Sigmoid colon (tissue), 4 donors: Measurements from ENCODE around the gene DNHD1.

ENCODE experiments used
- EP300 ChIP-seq, 4 donors: sonication (generic); formaldehyde crosslinking; IDR thresholded peaks; one replicate each; pipeline ENCODE4 v1.6.1; 2017; ENCODE audit warnings: antibody characterized with exemption in 4 of 4
- POLR2A ChIP-seq, 2 donors: fragments of 450-650 bp; IDR thresholded peaks; one replicate each; pipeline ENCODE4 v1.6.1; 2016; ENCODE audit warnings: antibody characterized with exemption in 2 of 2, mild to moderate bottlenecking in 2 of 2, moderate library complexity in 2 of 2
- POLR2AphosphoS5 ChIP-seq, 4 donors: sonication (generic); formaldehyde crosslinking; IDR thresholded peaks; one replicate each; pipeline ENCODE4 v1.6.1; 2017; ENCODE audit warnings: antibody characterized with exemption in 4 of 4
- TF ChIP-seq, protein P1 (sequence below), 4 experiments: fragments of 450-650 bp in 3 of 4; fragments of 200-600 bp in 1 of 4; IDR thresholded peaks; one replicate each; pipeline ENCODE4 v1.5.1; 2016 to 2019; ENCODE audit warnings: antibody characterized with exemption in 4 of 4, mild to moderate bottlenecking in 3 of 4, moderate library complexity in 2 of 4

DNA sequence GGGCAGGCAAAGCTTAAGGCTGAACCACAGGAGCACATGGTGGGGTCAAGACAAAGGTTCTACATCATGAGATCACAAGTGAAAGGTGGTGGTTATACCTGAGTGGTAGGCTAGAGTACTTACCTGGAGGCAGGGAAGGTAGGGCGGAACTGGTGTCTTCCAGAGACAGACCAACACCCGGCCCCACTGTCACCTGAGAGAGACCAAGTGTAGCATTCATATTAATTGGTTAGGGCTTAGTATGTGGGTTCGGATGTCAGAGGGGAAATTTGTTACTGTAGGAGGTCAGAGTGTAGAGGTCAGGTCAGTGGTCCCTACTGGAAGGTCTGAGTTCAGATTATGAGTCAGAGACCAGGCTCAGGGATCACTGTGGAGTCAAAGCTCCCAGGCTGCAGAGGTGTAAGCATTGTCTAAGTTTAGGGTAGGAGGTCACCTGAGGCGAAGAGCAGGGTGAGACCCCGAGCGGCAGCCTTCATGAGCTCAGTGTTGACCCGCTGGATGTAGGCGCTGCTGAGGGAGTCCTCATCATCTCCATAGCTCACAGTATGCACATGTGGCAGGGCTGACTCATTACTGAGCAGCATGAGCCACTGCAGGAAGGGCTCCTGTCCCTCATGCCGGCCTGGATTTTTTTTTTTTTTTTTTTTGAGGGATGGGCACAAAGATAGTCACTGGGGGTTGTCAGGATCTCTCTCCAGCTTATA lies 119.0 kb downstream of the DNHD1 start:
- TF ChIP-seq, protein P1, sequence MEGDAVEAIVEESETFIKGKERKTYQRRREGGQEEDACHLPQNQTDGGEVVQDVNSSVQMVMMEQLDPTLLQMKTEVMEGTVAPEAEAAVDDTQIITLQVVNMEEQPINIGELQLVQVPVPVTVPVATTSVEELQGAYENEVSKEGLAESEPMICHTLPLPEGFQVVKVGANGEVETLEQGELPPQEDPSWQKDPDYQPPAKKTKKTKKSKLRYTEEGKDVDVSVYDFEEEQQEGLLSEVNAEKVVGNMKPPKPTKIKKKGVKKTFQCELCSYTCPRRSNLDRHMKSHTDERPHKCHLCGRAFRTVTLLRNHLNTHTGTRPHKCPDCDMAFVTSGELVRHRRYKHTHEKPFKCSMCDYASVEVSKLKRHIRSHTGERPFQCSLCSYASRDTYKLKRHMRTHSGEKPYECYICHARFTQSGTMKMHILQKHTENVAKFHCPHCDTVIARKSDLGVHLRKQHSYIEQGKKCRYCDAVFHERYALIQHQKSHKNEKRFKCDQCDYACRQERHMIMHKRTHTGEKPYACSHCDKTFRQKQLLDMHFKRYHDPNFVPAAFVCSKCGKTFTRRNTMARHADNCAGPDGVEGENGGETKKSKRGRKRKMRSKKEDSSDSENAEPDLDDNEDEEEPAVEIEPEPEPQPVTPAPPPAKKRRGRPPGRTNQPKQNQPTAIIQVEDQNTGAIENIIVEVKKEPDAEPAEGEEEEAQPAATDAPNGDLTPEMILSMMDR (IDR thresholded peaks at IDR 0.05) = no peak
- TF ChIP-seq POLR2A (IDR thresholded peaks at IDR 0.05) (no peak), EP300 (IDR thresholded peaks at IDR 0.05) (no peak), POLR2AphosphoS5 (IDR thresholded peaks at IDR 0.05) (no peak)
